C4-2B (cell line): ENCODE measurements around the gene ZBED3.
"Not testable (repeated sequence)": the region's sequence is repeated elsewhere in the genome, so short reads cannot be mapped to it uniquely, and the experiment has no call there.

ENCODE experiments used
- H3K27ac ChIP-seq: fragments of 450-650 bp; 2 replicates; pipeline ENCODE4 v1.5.1; 2017
- CTCF ChIP-seq: fragments of 450-650 bp; conservative IDR thresholded peaks from 2 replicates; pipeline ENCODE4 v1.5.1; 2017; ENCODE audit warnings: mild to moderate bottlenecking
- ZFX ChIP-seq: fragments of 450-650 bp; IDR thresholded peaks from 2 replicates; pipeline ENCODE4 v1.6.1; 2017

ZBED3 gene

DNA sequence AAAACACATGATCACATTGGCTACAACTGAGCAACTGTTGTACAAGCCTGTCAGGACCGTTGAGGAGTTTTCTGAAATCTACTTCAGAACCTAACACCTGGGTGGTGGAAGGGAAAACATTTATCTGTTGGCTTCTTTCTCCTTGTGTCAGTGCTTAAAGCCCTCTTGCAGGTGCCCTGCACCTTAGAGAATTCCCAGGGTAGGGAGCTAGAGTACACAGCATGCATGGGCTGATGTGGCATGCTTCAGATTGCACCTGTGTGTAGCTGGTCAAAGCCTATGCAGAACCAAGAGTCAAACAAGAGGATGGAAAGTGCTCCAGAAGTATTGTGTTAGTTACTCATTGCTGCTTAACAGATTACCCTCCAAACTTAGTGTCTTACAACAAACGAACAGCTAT lies 33.6 kb upstream of the ZBED3 start:
- 0 out of 2 replicates have a peak, but pooled peaks have one; percentile 16 for TF ChIP-seq ZFX
- no peak for TF ChIP-seq CTCF
- no peak overlapping the region for H3K27ac ChIP-seq

GRCh38 chr5:77120086-77120485 lies 33.0 kb upstream of the ZBED3 start:
- no peak overlapping the region for H3K27ac ChIP-seq
- TF ChIP-seq ZFX (no peak), CTCF (no peak)

GRCh38 chr5:77117161-77117560 lies 30.1 kb upstream of the ZBED3 start:
- TF ChIP-seq ZFX (no peak), CTCF (no peak)
- H3K27ac ChIP-seq = peak overlapping the region; percentile 70; the same call in 1 of the 2 replicates

GRCh38 chr5:77107035-77107434 lies 19.9 kb upstream of the ZBED3 start:
- H3K27ac ChIP-seq = not testable (repeated sequence)

DNA sequence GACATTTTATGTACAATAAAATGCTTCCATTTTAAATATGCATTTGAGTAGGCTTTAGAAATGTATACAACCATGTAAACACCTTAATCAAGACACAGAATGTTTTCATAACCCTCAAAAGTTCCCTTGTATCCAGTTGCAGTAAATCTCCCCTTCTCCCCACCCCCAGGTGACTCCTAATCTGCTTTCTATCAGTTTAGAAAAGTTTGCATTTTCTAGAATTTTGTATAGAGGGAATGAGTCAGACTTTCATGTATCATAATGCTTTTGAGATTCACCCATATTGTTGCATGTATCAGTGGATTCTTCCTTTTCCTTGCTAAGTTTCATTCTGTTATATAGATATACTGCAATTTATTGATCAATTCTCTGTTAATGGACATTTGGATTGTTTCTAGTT lies 17.7 kb upstream of the ZBED3 start:
- no peak overlapping the region for H3K27ac ChIP-seq
- no peak for TF ChIP-seq CTCF

DNA sequence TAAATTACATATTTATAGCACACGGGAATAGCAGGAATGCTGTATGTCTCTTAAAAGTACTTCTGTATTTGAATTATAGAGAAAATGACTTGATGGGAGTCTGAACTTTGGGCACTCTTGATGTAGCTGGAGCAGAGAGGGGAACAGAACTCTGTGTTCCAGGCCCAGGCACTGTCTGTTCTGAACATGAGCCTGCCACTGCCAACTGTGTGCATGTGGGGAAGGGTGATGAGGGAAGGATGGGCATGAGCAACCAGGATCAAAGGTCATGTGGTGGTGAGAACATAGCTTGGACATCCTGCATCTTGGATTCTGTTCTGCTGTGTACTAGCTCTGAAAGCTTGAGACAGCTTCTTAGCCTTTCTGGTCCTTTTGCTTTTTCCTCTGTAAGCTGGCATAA lies 16.4 kb upstream of the ZBED3 start:
- TF ChIP-seq ZFX = no peak
- TF ChIP-seq CTCF = no peak
- H3K27ac ChIP-seq = no peak overlapping the region

- TF ChIP-seq CTCF (no peak), ZFX (no peak)
- H3K27ac ChIP-seq = no peak overlapping the region
These were observed 15.5 kb upstream of the ZBED3 start for GRCh38 chr5:77102549-77102948.

GRCh38 chr5:77101298-77101697 lies 14.2 kb upstream of the ZBED3 start:
- TF ChIP-seq ZFX = no peak
- TF ChIP-seq CTCF = no peak
- H3K27ac ChIP-seq = no peak overlapping the region
